Adrenal gland (tissue), 5 donors: ENCODE results near the gene MGAT4A.

Source experiments
- CTCF ChIP-seq, 6 experiments: fragments of 450-650 bp in 4 of 6; fragments of 200-600 bp in 2 of 6; sonication (generic) in 1 of 6; IDR thresholded peaks; 1 replicate in 5 of 6; 2 replicates in 1 of 6; pipeline versions ENCODE4 v1.5.1 to v1.8.0; 2016 to 2021; ENCODE audit warnings: antibody characterized with exemption in 6 of 6, mild to moderate bottlenecking in 2 of 6, moderate library complexity in 1 of 6
- POLR2A ChIP-seq, 2 donors: fragments of 450-650 bp; IDR thresholded peaks; one replicate each; pipeline ENCODE4 v1.6.1; 2017; ENCODE audit warnings: antibody characterized with exemption in 2 of 2, mild to moderate bottlenecking in 2 of 2, moderate library complexity in 1 of 2
- donor health status: DM: no; HTN: no; CAD: no.

- TF ChIP-seq CTCF (IDR thresholded peaks at IDR 0.05) = no peak
- TF ChIP-seq POLR2A (IDR thresholded peaks at IDR 0.05) = no peak
These were observed 37.5 kb downstream of the MGAT4A start for GRCh38 chr2:98693477-98693876.
